GM12892 (cell line): Measurements from ENCODE around the gene ANKRD23.

Experiments
- POLR2A ChIP-seq: IDR thresholded peaks from 2 replicates; pipeline ENCODE4 v1.6.1; 2011; ENCODE audit warnings: low read depth, low read length, control low read depth
- POLR2AphosphoS5 ChIP-seq: IDR thresholded peaks from 2 replicates; pipeline ENCODE4 v1.6.1; 2011; ENCODE audit warnings: low read depth, low read length, control low read depth
- TAF1 ChIP-seq: IDR thresholded peaks from 2 replicates; pipeline ENCODE4 v1.6.1; 2011; ENCODE audit warnings: low read depth, mild to moderate bottlenecking, control low read depth, low read length, borderline replicate concordance

DNA sequence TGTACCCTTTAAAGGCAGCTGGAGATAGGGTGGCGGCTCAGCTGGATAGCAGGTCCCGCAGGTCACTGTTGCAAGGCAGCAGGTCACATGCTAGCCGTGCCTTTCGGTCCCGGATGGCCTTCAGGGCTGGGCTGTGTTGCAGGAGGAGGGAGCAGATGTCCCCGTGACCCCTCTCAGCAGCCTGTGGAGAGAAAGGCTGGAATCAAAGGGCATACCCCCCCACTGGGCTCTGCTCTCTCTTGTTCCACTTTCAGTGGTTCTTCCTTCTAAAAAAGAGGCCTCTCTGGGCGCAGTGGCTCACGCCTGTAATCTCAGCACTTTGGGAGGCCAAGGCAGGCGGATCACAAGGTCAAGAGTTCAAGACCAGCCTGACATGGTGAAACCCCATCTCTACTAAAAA is 4.4 kb upstream of the ANKRD23 start:
- no peak for TF ChIP-seq POLR2A
- TF ChIP-seq POLR2AphosphoS5, result no peak
- no peak for TF ChIP-seq TAF1
